Measurements from ENCODE around the gene ACY1. TPM values are rescaled to one million over a fixed set of nuclear protein-coding genes. Genes with fewer than 3 reads are reported as not detected.

ACY1 gene
- total and polyA plus RNA-seq, 8 donors, result 8.0 to 60.6 (median 38.3) TPM; not detected in 1

DNA sequence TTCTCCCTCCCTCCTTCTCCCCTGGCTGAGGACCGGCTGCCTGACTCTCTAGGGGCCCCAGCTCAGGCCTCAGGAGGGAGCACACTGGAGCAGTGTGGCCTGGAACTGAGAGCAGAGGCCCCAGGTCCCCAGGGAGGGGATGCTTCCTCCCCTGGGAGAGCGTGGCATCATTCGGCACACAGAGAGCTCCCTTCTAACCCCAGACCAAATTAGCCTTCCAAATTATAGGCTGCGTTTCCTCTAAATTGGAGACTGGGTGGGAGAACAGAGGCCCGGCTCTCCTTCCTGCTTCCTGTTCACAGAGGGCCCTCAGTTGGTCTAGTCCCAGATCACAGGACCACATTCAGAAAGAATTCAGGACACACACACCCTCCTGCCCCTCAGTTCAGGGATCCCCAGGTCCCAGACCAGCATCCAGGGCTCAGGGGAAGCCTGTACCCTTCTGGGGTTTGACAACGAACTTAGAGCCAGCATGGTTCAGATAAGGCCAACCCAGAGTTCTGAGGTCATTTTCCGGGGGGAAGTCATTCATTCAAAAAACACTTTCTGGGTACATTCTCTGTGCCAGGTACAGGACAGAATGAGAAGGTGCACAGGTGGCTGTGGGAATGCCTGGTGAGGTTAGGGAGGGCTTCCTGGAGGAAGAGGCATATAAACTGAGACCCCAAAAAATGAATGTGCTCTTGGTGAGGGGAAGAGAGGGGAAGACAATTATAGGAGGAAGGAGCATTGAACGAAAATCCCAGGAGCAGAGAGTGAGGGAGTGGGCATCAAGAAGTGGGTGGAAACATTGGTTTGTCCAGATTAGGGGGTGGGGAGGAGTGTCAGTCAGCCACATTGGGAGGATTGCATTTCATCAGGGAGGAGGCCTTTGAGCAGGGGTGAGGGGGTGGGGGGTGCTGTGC, 40.8 kb downstream of the ACY1 start:
- H3K36me3 ChIP-seq, result no peaks in the 10 kb centered on the region
- no peak for TF ChIP-seq POLR2A (IDR thresholded peaks at IDR 0.05)
- no peak for TF ChIP-seq POLR2AphosphoS5 (IDR thresholded peaks at IDR 0.05)
- TF ChIP-seq, protein P1, sequence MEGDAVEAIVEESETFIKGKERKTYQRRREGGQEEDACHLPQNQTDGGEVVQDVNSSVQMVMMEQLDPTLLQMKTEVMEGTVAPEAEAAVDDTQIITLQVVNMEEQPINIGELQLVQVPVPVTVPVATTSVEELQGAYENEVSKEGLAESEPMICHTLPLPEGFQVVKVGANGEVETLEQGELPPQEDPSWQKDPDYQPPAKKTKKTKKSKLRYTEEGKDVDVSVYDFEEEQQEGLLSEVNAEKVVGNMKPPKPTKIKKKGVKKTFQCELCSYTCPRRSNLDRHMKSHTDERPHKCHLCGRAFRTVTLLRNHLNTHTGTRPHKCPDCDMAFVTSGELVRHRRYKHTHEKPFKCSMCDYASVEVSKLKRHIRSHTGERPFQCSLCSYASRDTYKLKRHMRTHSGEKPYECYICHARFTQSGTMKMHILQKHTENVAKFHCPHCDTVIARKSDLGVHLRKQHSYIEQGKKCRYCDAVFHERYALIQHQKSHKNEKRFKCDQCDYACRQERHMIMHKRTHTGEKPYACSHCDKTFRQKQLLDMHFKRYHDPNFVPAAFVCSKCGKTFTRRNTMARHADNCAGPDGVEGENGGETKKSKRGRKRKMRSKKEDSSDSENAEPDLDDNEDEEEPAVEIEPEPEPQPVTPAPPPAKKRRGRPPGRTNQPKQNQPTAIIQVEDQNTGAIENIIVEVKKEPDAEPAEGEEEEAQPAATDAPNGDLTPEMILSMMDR (IDR thresholded peaks at IDR 0.05), result no peak
- no peak for TF ChIP-seq EP300 (IDR thresholded peaks at IDR 0.05)
- DNase-seq, result no peak
- H3K4me3 ChIP-seq, result no peak overlapping the region
- H3K27ac ChIP-seq, result no peak overlapping the region
- intact Hi-C loops (cut with DNase I; ENCODE audit: low total_unique reads), result no loop called here
- 73 to 84% (median 77%) methylated on average over 5 to 8 of the region's 8 CpGs for WGBS, 5 donors
- no peaks in the 10 kb centered on the region for H3K9me3 ChIP-seq
- H3K27me3 ChIP-seq, result no peaks in the 10 kb centered on the region
- H3K4me1 ChIP-seq, result peaks cover 0 to 25% (median 2%) of the 10 kb centered on the region in 4 donors

- DNase-seq, result no peak
- H3K4me3 ChIP-seq, result no peak overlapping the region
- H3K4me1 ChIP-seq, result peaks cover 0 to 25% (median 2%) of the 10 kb centered on the region in 4 donors
- intact Hi-C loops (cut with DNase I; ENCODE audit: low total_unique reads), result no loop called here
- no peaks in the 10 kb centered on the region for H3K36me3 ChIP-seq
- TF ChIP-seq POLR2A (IDR thresholded peaks at IDR 0.05) (no peak), EP300 (IDR thresholded peaks at IDR 0.05) (no peak), POLR2AphosphoS5 (IDR thresholded peaks at IDR 0.05) (no peak)
- TF ChIP-seq, protein P1 (IDR thresholded peaks at IDR 0.05), result no peak
- H3K27me3 ChIP-seq, result no peaks in the 10 kb centered on the region
- WGBS, 5 donors, result 80 to 91% (median 85%) methylated on average over 6 of the region's 6 CpGs
- H3K27ac ChIP-seq, result no peak overlapping the region
- H3K9me3 ChIP-seq, result no peaks in the 10 kb centered on the region
Measured at GRCh38 chr3:52024765-52025452, 41.6 kb downstream of the ACY1 start.

- WGBS, 5 donors, result 67 to 89% (median 76%) methylated on average over 7 of the region's 7 CpGs
- H3K4me1 ChIP-seq, result peaks cover 0 to 25% (median 2%) of the 10 kb centered on the region in 4 donors
- intact Hi-C loops (cut with DNase I; ENCODE audit: low total_unique reads), result no loop called here
Measured at GRCh38 chr3:52025453-52025852, 42.1 kb downstream of the ACY1 start.

GRCh38 chr3:52026041-52026440, 42.7 kb downstream of the ACY1 start:
- Histone ChIP-seq H3K4me3 (no peak overlapping the region), H3K4me1 (peaks cover 0 to 25% (median 2%) of the 10 kb centered on the region in 4 donors), H3K27me3 (no peaks in the 10 kb centered on the region), H3K27ac (no peak overlapping the region), H3K36me3 (no peaks in the 10 kb centered on the region), H3K9me3 (no peaks in the 10 kb centered on the region)
- intact Hi-C loops (cut with DNase I; ENCODE audit: low total_unique reads), result no loop called here
- TF ChIP-seq, protein P1 (IDR thresholded peaks at IDR 0.05), result no peak
- TF ChIP-seq EP300 (IDR thresholded peaks at IDR 0.05) (no peak), POLR2A (IDR thresholded peaks at IDR 0.05) (no peak)
- DNase-seq, result no peak
- 62 to 75% (median 69%) methylated on average over 4 of the region's 4 CpGs for WGBS, 5 donors

More at GRCh38 chr3:52025453-52025852, 42.1 kb downstream of the ACY1 start:
- Histone ChIP-seq H3K27ac (no peak overlapping the region), H3K27me3 (no peaks in the 10 kb centered on the region), H3K4me3 (no peak overlapping the region), H3K36me3 (no peaks in the 10 kb centered on the region), H3K9me3 (no peaks in the 10 kb centered on the region)
- DNase-seq, result no peak
- TF ChIP-seq EP300 (IDR thresholded peaks at IDR 0.05), result no peak
- TF ChIP-seq, protein P1 (IDR thresholded peaks at IDR 0.05), result no peak
- TF ChIP-seq POLR2AphosphoS5 (IDR thresholded peaks at IDR 0.05), result no peak
- no peak for TF ChIP-seq POLR2A (IDR thresholded peaks at IDR 0.05)
